ENCODE measurements around the gene SHB.

DNA sequence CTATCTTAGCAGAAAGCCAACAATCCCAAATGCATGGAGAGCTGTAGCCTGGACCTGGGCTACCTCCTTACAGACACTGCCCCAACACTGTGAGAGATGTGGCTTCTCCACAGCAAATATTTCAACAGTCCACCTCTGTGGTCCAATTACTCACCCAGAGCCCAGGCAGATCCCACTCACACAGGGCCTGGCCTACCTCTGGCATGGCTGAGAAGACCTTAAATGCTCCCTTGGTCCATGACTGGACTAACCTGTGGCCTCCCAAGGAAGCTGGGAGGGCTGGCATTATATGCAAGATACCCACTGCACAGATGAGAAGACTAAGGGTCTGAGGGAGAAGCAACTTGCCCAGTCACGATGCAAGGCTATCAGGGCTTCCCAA, 142.3 kb downstream of the SHB start:
- no peak for TF ChIP-seq CTCF (IDR thresholded peaks at IDR 0.05 in 8 of 11, conservative IDR thresholded peaks at IDR 0.05 in 3 of 11)
- TF ChIP-seq POLR2AphosphoS5 (IDR thresholded peaks at IDR 0.05): no peak
- no peak for TF ChIP-seq POLR2A (IDR thresholded peaks at IDR 0.05)
